ENCODE measurements around the gene ATP2A2. TPM values are rescaled to one million over a fixed set of nuclear protein-coding genes. Genes with fewer than 3 reads are reported as not detected.

ATP2A2 gene
- total and polyA plus RNA-seq, 2 of the 8 experiments (the other 6 are each of a cell fraction or from before 2014, with no cell fraction given), result 86.1 to 271 TPM

DNA sequence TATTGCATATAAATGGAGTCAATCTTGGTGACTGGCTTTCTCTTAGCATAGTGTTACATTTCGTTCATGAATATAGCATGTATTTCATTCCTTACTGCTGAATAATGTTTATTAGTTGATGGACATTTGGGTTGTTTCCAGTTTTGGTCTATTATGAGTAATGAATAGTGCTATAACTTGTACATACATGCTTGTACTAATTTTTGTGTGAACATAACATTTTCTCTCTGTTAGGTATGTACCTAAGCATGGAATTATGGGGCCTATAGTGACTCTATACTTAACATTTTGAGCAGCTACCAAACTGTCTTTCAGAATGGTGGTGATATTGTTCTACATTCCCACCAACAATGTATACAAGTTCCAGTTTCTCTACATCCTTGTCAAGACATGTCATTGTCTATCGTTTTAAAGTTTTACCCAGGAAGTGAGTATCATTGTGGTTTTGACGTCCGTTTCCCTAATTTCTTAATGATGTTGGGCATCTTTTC, 23.1 kb downstream of the ATP2A2 start:
- H2BK20ac ChIP-seq (ENCODE audit: low read length), result no peak overlapping the region
- H4K20me1 ChIP-seq (replicated peaks in 1 of 2; ENCODE audit: control insufficient read depth in 1 of 2, insufficient read depth in 2 of 2, low read length in 2 of 2), result peaks cover 7 to 17% of the 10 kb centered on the region in 2 experiments
- no peak overlapping the region for H2AK5ac ChIP-seq (ENCODE audit: low read depth, low read length)
- no peak overlapping the region for H3K18ac ChIP-seq (ENCODE audit: extremely low read depth, low read length)
- H3K4me3 ChIP-seq (ENCODE audit: extremely low read depth in 1 of 4, insufficient read depth in 2 of 4, low read depth in 3 of 4, low read length in 4 of 4), result no peak overlapping the region
- no peak overlapping the region for H3K23ac ChIP-seq (ENCODE audit: insufficient read length)
- CTCF ChIA-PET (ENCODE audit: partially characterized antibody), result interaction anchor here (1.1 kb wide), 1 partner anchor 50 kb away, joined by 3 read pairs; no protein-coding TSS in a partner anchor
- no peak overlapping the region for H3K56ac ChIP-seq (replicated peaks; ENCODE audit: insufficient read length, low read depth, low read length)
- H3K79me2 ChIP-seq (ENCODE audit: control insufficient read depth in 1 of 2, insufficient read depth in 2 of 2, low read length in 2 of 2), result peaks cover 17 to 92% of the 10 kb centered on the region in 2 experiments
- no peak overlapping the region for H2BK120ac ChIP-seq (replicated peaks; ENCODE audit: low read depth, low read length)
- no peak overlapping the region for H2AFZ ChIP-seq (ENCODE audit: low read length)
- no peak for FAIRE-seq
- no peak overlapping the region for H2BK12ac ChIP-seq (ENCODE audit: low read depth, low read length)
- H3K23me2 ChIP-seq (ENCODE audit: low read depth, low read length), result no peaks in the 10 kb centered on the region
- H3K36me3 ChIP-seq (ENCODE audit: control insufficient read depth in 2 of 4, insufficient read depth in 4 of 4, low read length in 3 of 4), result peaks cover 2 to 40% (median 24%) of the 10 kb centered on the region in 4 experiments
- H3K27me3 ChIP-seq (replicated peaks in 1 of 4; ENCODE audit: control insufficient read depth in 3 of 4, extremely low read depth in 1 of 4, insufficient read depth in 3 of 4, low read length in 3 of 4), result no peaks in the 10 kb centered on the region
- no peak for TF ChIP-seq CEBPB (IDR thresholded peaks at IDR 0.05; ENCODE audit: low read depth, low read length)
- no peak for TF ChIP-seq SP2 (IDR thresholded peaks at IDR 0.05; ENCODE audit: low read length)
- no peak for TF ChIP-seq ASH2L (IDR thresholded peaks at IDR 0.05; ENCODE audit: low read length)
- TF ChIP-seq CBX8 (IDR thresholded peaks at IDR 0.05; ENCODE audit: borderline replicate concordance, low read depth, low read length), result no peak
- TF ChIP-seq CTBP2 (IDR thresholded peaks at IDR 0.05; ENCODE audit: borderline replicate concordance, insufficient read depth, insufficient read length, low read length), result no peak
- no peak for TF ChIP-seq FOSL1 (IDR thresholded peaks at IDR 0.05; ENCODE audit: insufficient read depth, low read depth, low read length)
- H4K5ac ChIP-seq (ENCODE audit: insufficient read length, low read depth, low read length), result no peak overlapping the region
- no peak overlapping the region for H3K14ac ChIP-seq (ENCODE audit: insufficient read length)
- no peak overlapping the region for H4K91ac ChIP-seq (replicated peaks; ENCODE audit: insufficient read length, low read length)
- peaks cover 3% of the 10 kb centered on the region for H3K79me1 ChIP-seq (ENCODE audit: low read depth, low read length)
- H3K9me3 ChIP-seq (ENCODE audit: insufficient read depth in 2 of 2, low read depth in 1 of 2, low read length in 1 of 2), result no peaks in the 10 kb centered on the region
- H3K9ac ChIP-seq (replicated peaks in 1 of 4; ENCODE audit: extremely low read depth in 1 of 4, low read depth in 3 of 4, low read length in 3 of 4), result no peak overlapping the region
- POLR2A ChIA-PET (ENCODE audit: partially characterized antibody), result interaction anchor here (0.6 kb wide), 1 partner anchor 16 kb away, joined by 3 read pairs; no protein-coding TSS in a partner anchor
- DNase-seq (ENCODE audit: low read depth in 1 of 2, low spot score in 2 of 2), result no peak
- no peak overlapping the region for H3K4ac ChIP-seq (replicated peaks; ENCODE audit: insufficient read length, low read depth, low read length)
- no peak overlapping the region for H2BK5ac ChIP-seq (ENCODE audit: low read depth, low read length)
- H2BK15ac ChIP-seq (ENCODE audit: low read length), result no peak overlapping the region
- 89% methylated on average over 4 of the region's 4 CpGs; no CpG with 5 or more reads in 1 of the 2 experiments for WGBS, 2 experiments (ENCODE audit: extremely low coverage in 1 of 2, insufficient coverage in 1 of 2, insufficient read length in 1 of 2, insufficient replicate concordance in 2 of 2, low coverage in 1 of 2, low lambda C conversion rate in 2 of 2, missing lambda C conversion rate in 1 of 2)
- H3K27ac ChIP-seq (ENCODE audit: low read depth, low read length), result no peak overlapping the region
- H3K4me2 ChIP-seq (ENCODE audit: insufficient read depth in 1 of 2, low read depth in 2 of 2, low read length in 2 of 2), result no peak overlapping the region
- H3K4me1 ChIP-seq (replicated peaks in 1 of 4; ENCODE audit: control insufficient read depth in 3 of 4, insufficient read depth in 4 of 4, low read length in 3 of 4), result no peaks in the 10 kb centered on the region
- no peak overlapping the region for H4K8ac ChIP-seq (ENCODE audit: extremely low read depth, insufficient read depth, low read length)
